ENCODE data around the gene MTCL1.

The MTCL1 gene

DNA sequence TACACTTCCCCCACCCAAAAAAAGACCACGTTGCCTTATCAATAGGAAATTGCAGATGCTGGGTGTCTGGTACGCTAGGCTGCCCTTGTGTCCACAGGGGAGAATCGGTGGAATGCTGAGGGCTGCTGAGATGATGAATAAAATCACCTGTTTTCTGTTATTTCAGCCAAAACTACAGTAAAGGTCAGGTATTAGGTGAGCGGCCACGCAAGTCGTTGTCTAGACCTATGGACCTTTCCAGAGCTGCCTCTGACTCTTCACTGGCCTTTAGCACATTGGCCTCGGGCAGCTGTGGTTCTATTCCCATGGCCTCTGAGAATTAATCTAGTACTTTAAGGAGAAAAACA is 89.6 kb downstream of the MTCL1 start:
- no peak for DNase-seq

- DNase-seq, result peak; percentile 72
Observed at GRCh38 chr18:8795586-8796325, 90.4 kb downstream of the MTCL1 start.

GRCh38 chr18:8797206-8797605 is 91.8 kb downstream of the MTCL1 start:
- no peak for DNase-seq

- DNase-seq, result peak; percentile 23
Observed at GRCh38 chr18:8799001-8799400, 93.6 kb downstream of the MTCL1 start.

- DNase-seq, result no peak
Observed at GRCh38 chr18:8799596-8800441, 94.5 kb downstream of the MTCL1 start.

- DNase-seq, result no peak
Observed at GRCh38 chr18:8800445-8800844, 95.1 kb downstream of the MTCL1 start.

GRCh38 chr18:8800876-8801262 is 95.5 kb downstream of the MTCL1 start:
- no peak for DNase-seq

GRCh38 chr18:8801263-8801901 is 96.0 kb downstream of the MTCL1 start:
- no peak for DNase-seq

- no peak for DNase-seq
Observed at GRCh38 chr18:8802017-8802672, 96.8 kb downstream of the MTCL1 start.

GRCh38 chr18:8803063-8803795 is 97.9 kb downstream of the MTCL1 start:
- DNase-seq, result no peak

DNA sequence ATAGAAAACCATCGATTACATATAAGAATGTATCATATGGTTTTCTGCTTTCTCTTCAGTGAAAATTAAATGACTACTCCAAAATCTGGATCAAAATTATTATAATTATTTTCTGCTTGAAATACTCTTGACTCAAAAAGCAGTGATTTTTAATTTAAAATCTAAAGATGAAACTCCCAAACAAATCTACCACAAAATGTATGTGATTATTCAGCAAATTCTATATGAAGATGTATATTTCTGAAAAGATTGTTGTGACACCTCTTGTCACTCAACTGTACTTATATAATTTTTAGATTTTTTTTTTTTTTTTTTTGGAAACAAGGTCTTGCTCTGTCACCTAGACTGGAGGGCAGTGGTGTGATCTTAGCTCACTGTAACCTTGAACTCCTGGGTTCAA is 98.6 kb downstream of the MTCL1 start:
- no peak for DNase-seq

- DNase-seq, result no peak
Observed at GRCh38 chr18:8805552-8805951, 100.2 kb downstream of the MTCL1 start.

GRCh38 chr18:8806100-8806797 is 100.9 kb downstream of the MTCL1 start:
- DNase-seq, result no peak

- DNase-seq, result no peak
Observed at GRCh38 chr18:8806798-8807487, 101.6 kb downstream of the MTCL1 start.

DNA sequence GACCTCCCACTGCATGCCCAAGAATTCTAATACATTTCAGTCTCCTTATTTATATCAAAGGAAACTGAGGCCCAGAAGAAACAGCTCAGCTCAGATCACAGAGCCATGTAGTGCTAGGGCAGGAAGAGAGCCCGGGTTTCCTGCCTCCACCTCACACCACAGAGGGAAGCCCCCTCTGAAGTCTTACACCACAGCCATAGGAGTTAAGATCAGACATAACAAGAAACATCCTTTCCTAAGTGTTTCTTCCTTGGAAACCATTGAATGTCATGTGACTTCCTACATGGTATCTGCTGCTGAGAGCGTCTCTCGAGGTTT is 102.1 kb downstream of the MTCL1 start:
- no peak for DNase-seq

GRCh38 chr18:8808001-8808400 is 102.6 kb downstream of the MTCL1 start:
- no peak for DNase-seq

DNA sequence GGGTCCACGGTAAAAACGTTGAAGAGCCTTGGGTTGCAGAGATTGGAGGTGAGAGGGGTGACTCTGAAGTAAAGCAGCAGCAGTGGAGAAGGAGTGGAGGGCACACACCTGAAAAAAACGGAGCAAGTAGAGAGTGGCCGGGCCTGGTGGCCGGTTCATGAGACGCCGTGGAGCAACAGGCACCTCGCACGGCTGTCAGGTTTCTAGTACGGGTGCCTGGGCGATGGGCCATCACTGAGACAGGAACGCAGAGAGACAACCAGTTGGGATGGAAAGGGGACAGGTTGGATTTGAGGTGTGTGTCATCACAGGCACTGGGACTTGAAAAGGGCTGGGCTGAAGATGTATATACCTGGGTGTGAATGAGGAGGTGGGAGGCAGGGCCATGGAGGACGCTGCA is 104.2 kb downstream of the MTCL1 start:
- DNase-seq, result no peak

GRCh38 chr18:8810157-8810556 is 104.8 kb downstream of the MTCL1 start:
- no peak for DNase-seq

DNA sequence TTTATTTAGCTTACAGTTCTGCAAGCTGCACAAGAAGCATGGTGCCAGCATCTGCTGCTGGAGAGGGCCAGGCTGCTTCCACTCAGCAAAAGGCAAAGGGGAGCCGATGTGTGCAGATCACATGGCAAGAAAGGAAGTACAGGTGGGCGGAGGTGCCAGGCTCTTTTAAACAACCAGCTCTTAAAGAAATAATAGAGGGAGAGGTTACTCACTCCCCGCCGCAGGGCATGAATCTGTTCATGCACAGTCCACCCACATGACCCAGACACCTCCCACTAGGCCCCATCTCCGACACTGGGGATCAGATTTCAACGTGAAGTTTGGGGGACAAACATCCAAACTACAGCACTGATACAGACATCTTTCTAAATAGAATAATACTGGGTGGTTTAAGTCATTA is 105.8 kb downstream of the MTCL1 start:
- no peak for DNase-seq

DNA sequence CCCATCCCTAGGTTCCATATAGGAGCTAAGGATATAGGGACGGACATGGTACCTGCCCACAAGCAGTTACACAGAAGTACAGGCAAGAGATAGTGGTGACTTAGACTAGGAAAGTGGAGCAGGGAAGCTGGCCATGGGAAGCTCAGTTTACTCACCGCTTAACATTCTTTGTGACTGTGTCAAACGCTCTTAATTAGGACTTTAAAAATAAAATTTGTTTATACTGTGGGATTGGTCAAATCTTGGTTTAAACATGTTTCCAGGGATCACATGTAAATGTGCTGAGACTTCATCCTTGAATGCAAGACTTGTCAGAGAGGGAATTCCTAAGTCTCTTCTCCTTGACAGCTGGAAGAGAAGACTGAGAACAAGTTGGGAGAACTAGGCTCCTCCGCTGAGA is 107.3 kb downstream of the MTCL1 start:
- no peak for DNase-seq

DNA sequence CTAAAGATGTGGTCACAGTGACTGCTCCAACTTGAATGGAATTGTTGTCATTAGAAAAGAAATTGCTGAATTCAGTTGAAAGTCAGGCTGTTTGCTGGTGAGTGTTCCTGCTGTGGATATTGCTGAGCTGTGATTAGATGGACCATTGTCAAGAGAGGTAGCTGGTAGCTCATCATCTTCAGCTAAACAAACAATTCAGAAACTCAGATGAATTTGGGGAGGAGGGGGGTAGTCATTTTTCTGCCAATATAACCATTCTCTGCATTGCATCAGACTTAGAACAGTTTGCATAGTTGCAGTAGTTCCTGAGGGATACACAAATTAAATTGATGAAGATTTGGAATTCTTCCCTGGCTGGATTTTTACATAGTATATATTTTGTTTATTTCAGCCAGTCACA is 108.3 kb downstream of the MTCL1 start:
- DNase-seq, result no peak

- no peak for DNase-seq
Observed at GRCh38 chr18:8814206-8814605, 108.8 kb downstream of the MTCL1 start.

All from hematopoietic multipotent progenitor cell treated with erythropoietin and hydrocortisone succinate and interleukin-3 and kit ligand, for 6 days (in vitro differentiated cells).